B cell (primary cell): ENCODE results near the gene OFD1. TPM values are rescaled to one million over a fixed set of nuclear protein-coding genes. Genes with fewer than 3 reads are reported as not detected.

Source experiments
- polyA plus RNA-seq: library from polyadenylated mRNA; depleted of rRNA; stranded (reverse); fragments of >200 nt; gene quantifications from 2 replicates; pipeline ENCODE4 v1.2.3, GENCODE V29; 2012
- total RNA-seq, 2 donors: library from RNA; stranded (reverse); fragments of 120-200 nt in 1 of 2; gene quantifications; 1 replicate in 1 of 2; 2 replicates in 1 of 2; pipeline versions ENCODE4 v1.2.3 to v1.2.4, GENCODE V29; 2013 to 2022

OFD1 gene
- total and polyA plus RNA-seq, 2 donors (not counting 1 experiment from before 2014, with no cell fraction given), result 40.6 to 84.9 TPM

Other genes starting within 250 kb of the OFD1 start
- not detected in 2 replicates for gene EGFL6, start 165.1 kb upstream of the OFD1 start, total RNA-seq
- gene EGFL6, start 165.1 kb upstream of the OFD1 start, polyA plus RNA-seq, result not detected in 2 replicates
- 10.0 and 10.7 TPM in 2 replicates for gene TCEANC, start 81.6 kb upstream of the OFD1 start, total RNA-seq
- gene TCEANC, start 81.6 kb upstream of the OFD1 start, polyA plus RNA-seq, result 5.5 and 6.0 TPM in 2 replicates
- 16.7 and 17.1 TPM in 2 replicates for gene RAB9A, start 45.6 kb upstream of the OFD1 start, total RNA-seq
- gene RAB9A, start 45.6 kb upstream of the OFD1 start, polyA plus RNA-seq, result 11.9 and 16.9 TPM in 2 replicates
- 28.0 and 30.3 TPM in 2 replicates for gene TRAPPC2, start 128 bp upstream of the OFD1 start, total RNA-seq
- gene TRAPPC2, start 128 bp upstream of the OFD1 start, polyA plus RNA-seq, result 27.0 and 33.1 TPM in 2 replicates
- gene GPM6B, start 82.3 kb downstream of the OFD1 start, total RNA-seq, result not detected in 2 replicates
- 0.06 TPM in 1 of 2 replicates, not detected in the other for gene GPM6B, start 82.3 kb downstream of the OFD1 start, polyA plus RNA-seq